Heart left ventricle (tissue), 16 donors: ENCODE results near the gene SAP30L. TPM values are rescaled to one million over a fixed set of nuclear protein-coding genes. Genes with fewer than 3 reads are reported as not detected.

Source experiments
- ATAC-seq, 4 donors: fragments of 200-7000 bp; cut with Tn5 transposase; one replicate each; pipeline ENCODE4 v1.9.1; 2020 to 2022; ENCODE audit warnings: moderate library complexity in 4 of 4, mild to moderate bottlenecking in 3 of 4, moderate number of reproducible peaks in 1 of 4
- DNase-seq, 5 donors: peaks; one replicate each; pipeline ENCODE4 v3.0.0-alpha.2; 2020
- H3K27ac ChIP-seq, 12 donors: fragments of 200-600 bp; sonication (generic) in 4 of 12; one replicate each; pipeline versions ENCODE4 v1.5.0 to v1.8.0; 2016 to 2022; ENCODE audit warnings: mild to moderate bottlenecking in 2 of 12
- H3K27me3 ChIP-seq, 9 donors: fragments of 200-600 bp; sonication (generic) in 2 of 9; one replicate each; pipeline versions ENCODE4 v1.5.1 to v1.8.0; 2016 to 2022; ENCODE audit warnings: mild to moderate bottlenecking in 3 of 9
- H3K36me3 ChIP-seq, 9 donors: fragments of 200-600 bp; sonication (generic) in 2 of 9; one replicate each; pipeline versions ENCODE4 v1.5.0 to v1.8.0; 2018 to 2022; ENCODE audit warnings: mild to moderate bottlenecking in 2 of 9
- H3K4me1 ChIP-seq, 12 donors: fragments of 200-600 bp; sonication (generic) in 4 of 12; one replicate each; pipeline versions ENCODE4 v1.5.0 to v1.8.0; 2016 to 2022; ENCODE audit warnings: mild to moderate bottlenecking in 3 of 12
- H3K4me3 ChIP-seq, 12 donors: fragments of 200-600 bp; sonication (generic) in 4 of 12; one replicate each; pipeline versions ENCODE4 v1.5.0 to v1.8.0; 2017 to 2022; ENCODE audit warnings: mild to moderate bottlenecking in 9 of 12, moderate library complexity in 4 of 12
- H3K9me3 ChIP-seq, 12 donors: fragments of 200-600 bp; sonication (generic) in 4 of 12; one replicate each; pipeline versions ENCODE4 v1.5.0 to v1.8.0; 2016 to 2022; ENCODE audit warnings: mild to moderate bottlenecking in 1 of 12
- CTCF ChIP-seq, 12 donors: fragments of 200-600 bp; sonication (generic) in 4 of 12; IDR thresholded peaks; one replicate each; pipeline versions ENCODE4 v1.5.0 to v1.8.0; 2018 to 2022; ENCODE audit warnings: antibody characterized with exemption in 12 of 12, mild to moderate bottlenecking in 5 of 12
- POLR2A ChIP-seq, 2 donors: fragments of 450-650 bp; IDR thresholded peaks; one replicate each; pipeline ENCODE4 v1.6.1; 2017; ENCODE audit warnings: antibody characterized with exemption in 2 of 2, mild to moderate bottlenecking in 2 of 2, moderate library complexity in 2 of 2
- WGBS, 4 donors: extraction: QIAGEN DNeasy Blood & Tissue Kit in 2 of 4; methylation state at CpG; one replicate each; pipeline versions ENCODE4 v1.1.5 to v1.1.7; 2013 to 2018; 5-methylcytosine and 5-hydroxymethylcytosine counted together
- intact Hi-C, 10 donors: fragments of 100-400 bp; cut with DNase I; formaldehyde crosslinking; loops; one replicate each; pipeline versions ENCODE4 v1.11.1 to v1.14.2; 2022
- polyA plus RNA-seq, 2 donors: library from polyadenylated mRNA; stranded (reverse); fragments of 200-250 nt; gene quantifications; one replicate each; pipeline ENCODE4 v1.2.3, GENCODE V29; 2013
- total RNA-seq, 9 donors: library from RNA; depleted of rRNA in 2 of 9; stranded (reverse); fragments of >200 nt in 2 of 9; fragmentation: NEBNext Ultra II Directional in 3 of 9; extraction: Animal tissue kit (Norgen Biotek cat#: 25700) in 3 of 9; gene quantifications; one replicate each; pipeline versions ENCODE4 v1.1.0 to v1.2.4, GENCODE V29; 2016 to 2023
- donor health status: ischemic (EF 13 %, LVEDD 7.1; RV severe dilation, severe dysfunction).
- donor health status: healthy with polysubstance abuse.
- donor health status: DM: no; HTN: yes; CAD: no.
- donor health status: DM: no; HTN: no; CAD: no.
- donor health status: ischemic (EF 25% LVEDD 6.9; RV normal size, moderate dysfunction).
- donor health status: ischemic (EF 25% LVEDD 5.7; RV mildly dilated, moderate dysfunction).
- donor health status: healthy.
- donor health status: DM: yes; HTN: yes; CAD: no.
- donor health status: ischemic (EF 35%, LVEDD 5.7; RV mildly dilated, moderate dysfunction).
- donor health status: nonischemic (EF 11% LVEDD 7.7; RV severe dilation, severe dysfunction).
- donor health status: DM: yes; HTN: yes; CAD: no.
- donor health status: PGD.
- donor health status: ischemic (EF 29% LVEDD 5.4; RV normal size, mild dysfunction).
- donor health status: nonischemic (EF 23%, LVEDD 6.1; RV moderate dilation, normal function).

Gene SAP30L
- total and polyA plus RNA-seq, 11 donors, result 19.7 to 55.5 (median 37.4) TPM

GRCh38 chr5:154483654-154484392 is 38.0 kb downstream of the SAP30L start:
- peak overlapping the region in 1 of 12 donors; percentile 95 for H3K27ac ChIP-seq
- peaks cover 0 to 20% (median 13%) of the 10 kb centered on the region in 12 donors for H3K4me1 ChIP-seq
- no peak for ATAC-seq
- intact Hi-C loops, result no loop called here
- H3K27me3 ChIP-seq, result peaks cover 20 to 100% (median 79%) of the 10 kb centered on the region in 9 donors
- WGBS, 4 donors, result 27 to 38% (median 34%) methylated on average over 34 of the region's 34 CpGs
- DNase-seq, result no peak
- TF ChIP-seq CTCF (IDR thresholded peaks at IDR 0.05), result no peak
- no peak for TF ChIP-seq POLR2A (IDR thresholded peaks at IDR 0.05)
- H3K4me3 ChIP-seq, result no peak overlapping the region
- no peaks in the 10 kb centered on the region for H3K9me3 ChIP-seq
- no peaks in the 10 kb centered on the region for H3K36me3 ChIP-seq

- DNase-seq (no peak), ATAC-seq (no peak)
- Histone ChIP-seq H3K27ac (peak overlapping the region in 1 of 12 donors; percentile 95), H3K4me3 (no peak overlapping the region), H3K4me1 (peaks cover 0 to 15% (median 8%) of the 10 kb centered on the region in 12 donors), H3K27me3 (peaks cover 20 to 100% (median 75%) of the 10 kb centered on the region in 9 donors), H3K36me3 (no peaks in the 10 kb centered on the region), H3K9me3 (no peaks in the 10 kb centered on the region)
- WGBS, 4 donors, result 19 to 28% (median 22%) methylated on average over 14 to 15 of the region's 15 CpGs
- no peak for TF ChIP-seq CTCF (IDR thresholded peaks at IDR 0.05)
- intact Hi-C loops, result no loop called here
These were observed 38.7 kb downstream of the SAP30L start for GRCh38 chr5:154484393-154485095.

- intact Hi-C loops, result no loop called here
- TF ChIP-seq CTCF (IDR thresholded peaks at IDR 0.05) (no peak), POLR2A (IDR thresholded peaks at IDR 0.05) (no peak)
- Histone ChIP-seq H3K36me3 (no peaks in the 10 kb centered on the region), H3K9me3 (no peaks in the 10 kb centered on the region), H3K4me3 (no peak overlapping the region), H3K4me1 (peaks cover 0 to 15% (median 8%) of the 10 kb centered on the region in 12 donors), H3K27me3 (peaks cover 20 to 99% (median 75%) of the 10 kb centered on the region in 9 donors), H3K27ac (peak overlapping the region in 1 of 12 donors; percentile 95)
- DNase-seq, result no peak
- ATAC-seq, result no peak
- WGBS, 4 donors, result 34 to 50% (median 40%) methylated on average over 2 of the region's 2 CpGs
These were observed 39.3 kb downstream of the SAP30L start for GRCh38 chr5:154485096-154485491.

- TF ChIP-seq POLR2A (IDR thresholded peaks at IDR 0.05) (no peak), CTCF (IDR thresholded peaks at IDR 0.05) (no peak)
- WGBS, 4 donors, result 47 to 50% (median 48%) methylated on average over 6 of the region's 6 CpGs
- intact Hi-C loops, result no loop called here
These were observed 40.1 kb downstream of the SAP30L start for GRCh38 chr5:154485850-154486426.

More at GRCh38 chr5:154485850-154486426, 40.1 kb downstream of the SAP30L start:
- DNase-seq (no peak), ATAC-seq (no peak)
- H3K36me3 ChIP-seq, result no peaks in the 10 kb centered on the region
- peaks cover 20 to 96% (median 66%) of the 10 kb centered on the region in 9 donors for H3K27me3 ChIP-seq
- no peaks in the 10 kb centered on the region for H3K9me3 ChIP-seq
- H3K27ac ChIP-seq, result peak overlapping the region in 1 of 12 donors; percentile 95
- H3K4me3 ChIP-seq, result no peak overlapping the region
- H3K4me1 ChIP-seq, result peaks cover 0 to 15% (median 8%) of the 10 kb centered on the region in 12 donors
